OCI-LY1 (cell line): Measurements from ENCODE around the gene VEPH1.

Source experiments
- EZH2 ChIP-seq: fragments of 200-600 bp; sonication (generic), shearing (Covaris generic); IDR thresholded peaks from 2 replicates; pipeline ENCODE4 v1.8.0; 2017; ENCODE audit warnings: borderline replicate concordance, mixed run types, mild to moderate bottlenecking, antibody characterized with exemption, low read length, moderate library complexity, mixed read lengths
- TF ChIP-seq, protein P1 (sequence below): fragments of 200-600 bp; sonication (generic), shearing (Covaris generic); IDR thresholded peaks from 2 replicates; pipeline ENCODE4 v1.5.1; 2017; ENCODE audit warnings: mild to moderate bottlenecking, antibody characterized with exemption, low read length, moderate library complexity, mixed read lengths

DNA sequence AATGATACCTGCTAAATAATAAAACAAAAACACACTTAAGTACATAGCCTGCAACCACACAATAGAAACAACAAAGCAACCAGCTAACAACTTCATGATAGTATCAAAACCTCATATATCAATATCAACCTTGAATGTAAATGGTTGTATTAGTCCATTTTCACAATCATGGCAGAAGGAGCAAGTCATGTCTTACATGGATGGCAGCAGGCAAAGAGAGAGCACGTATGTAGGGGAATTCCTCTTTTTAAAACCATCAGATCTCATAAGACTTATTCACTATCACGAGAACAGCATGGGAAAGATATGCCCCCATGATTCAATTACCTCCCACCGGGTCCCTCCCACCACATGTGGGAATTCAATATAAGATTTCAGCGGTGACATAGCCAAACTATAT lies 111.1 kb downstream of the VEPH1 start:
- TF ChIP-seq, protein P1, sequence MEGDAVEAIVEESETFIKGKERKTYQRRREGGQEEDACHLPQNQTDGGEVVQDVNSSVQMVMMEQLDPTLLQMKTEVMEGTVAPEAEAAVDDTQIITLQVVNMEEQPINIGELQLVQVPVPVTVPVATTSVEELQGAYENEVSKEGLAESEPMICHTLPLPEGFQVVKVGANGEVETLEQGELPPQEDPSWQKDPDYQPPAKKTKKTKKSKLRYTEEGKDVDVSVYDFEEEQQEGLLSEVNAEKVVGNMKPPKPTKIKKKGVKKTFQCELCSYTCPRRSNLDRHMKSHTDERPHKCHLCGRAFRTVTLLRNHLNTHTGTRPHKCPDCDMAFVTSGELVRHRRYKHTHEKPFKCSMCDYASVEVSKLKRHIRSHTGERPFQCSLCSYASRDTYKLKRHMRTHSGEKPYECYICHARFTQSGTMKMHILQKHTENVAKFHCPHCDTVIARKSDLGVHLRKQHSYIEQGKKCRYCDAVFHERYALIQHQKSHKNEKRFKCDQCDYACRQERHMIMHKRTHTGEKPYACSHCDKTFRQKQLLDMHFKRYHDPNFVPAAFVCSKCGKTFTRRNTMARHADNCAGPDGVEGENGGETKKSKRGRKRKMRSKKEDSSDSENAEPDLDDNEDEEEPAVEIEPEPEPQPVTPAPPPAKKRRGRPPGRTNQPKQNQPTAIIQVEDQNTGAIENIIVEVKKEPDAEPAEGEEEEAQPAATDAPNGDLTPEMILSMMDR = no peak
- TF ChIP-seq EZH2 = no peak
